DOHH2 (cell line): ENCODE measurements around the gene RRM1.

Source experiments
- H3F3A ChIP-seq: fragments of 200-600 bp; sonication (generic), shearing (Covaris generic); 2 replicates; pipeline ENCODE4 v1.6.0; 2016; ENCODE audit warnings: antibody characterized with exemption, mild to moderate bottlenecking; ENCODE audit not compliant: control insufficient read depth, insufficient read depth
- H3K27ac ChIP-seq: fragments of 200-600 bp; sonication (generic); 2 replicates; pipeline ENCODE4 v1.5.1; 2014; ENCODE audit warnings: low read depth, mild to moderate bottlenecking, low read length, moderate library complexity
- H3K27me3 ChIP-seq: fragments of 200-600 bp; sonication (generic); 2 replicates; pipeline ENCODE4 v1.6.1; 2014; ENCODE audit warnings: mild to moderate bottlenecking, low read length, mixed read lengths; ENCODE audit not compliant: control insufficient read depth
- H3K36me3 ChIP-seq: fragments of 200-600 bp; sonication (generic); 2 replicates; pipeline ENCODE4 v1.6.1; 2014; ENCODE audit warnings: mild to moderate bottlenecking, low read length, moderate library complexity, mixed read lengths; ENCODE audit not compliant: control insufficient read depth
- H3K4me1 ChIP-seq: fragments of 200-600 bp; sonication (generic); 2 replicates; pipeline ENCODE4 v1.6.1; 2014; ENCODE audit warnings: mild to moderate bottlenecking, low read length, mixed read lengths; ENCODE audit not compliant: control insufficient read depth
- H3K4me2 ChIP-seq: fragments of 200-600 bp; sonication (generic); 2 replicates; pipeline ENCODE4 v1.6.0; 2014; ENCODE audit warnings: mild to moderate bottlenecking, low read length, moderate library complexity
- H3K4me3 ChIP-seq: fragments of 200-600 bp; sonication (generic); 2 replicates; pipeline ENCODE4 v1.5.1; 2014; ENCODE audit warnings: mild to moderate bottlenecking, low read length, mixed read lengths
- H3K79me2 ChIP-seq: fragments of 200-600 bp; sonication (generic); 2 replicates; pipeline ENCODE4 v1.6.1; 2014; ENCODE audit warnings: mild to moderate bottlenecking, low read length, mixed read lengths; ENCODE audit not compliant: control insufficient read depth
- H3K9me2 ChIP-seq: fragments of 200-600 bp; sonication (generic); replicated peaks from 2 replicates; pipeline ENCODE4 v1.6.1; 2014; ENCODE audit warnings: mild to moderate bottlenecking, low read length, mixed read lengths; ENCODE audit not compliant: control insufficient read depth
- H3K9me3 ChIP-seq: fragments of 200-600 bp; sonication (generic); 2 replicates; pipeline ENCODE4 v1.6.1; 2014; ENCODE audit warnings: antibody characterized with exemption, low read length, mixed read lengths; ENCODE audit not compliant: control insufficient read depth, insufficient read depth
- H4K20me1 ChIP-seq: fragments of 200-600 bp; sonication (generic); 2 replicates; pipeline ENCODE4 v1.6.0; 2014; ENCODE audit warnings: low read depth, mild to moderate bottlenecking, antibody characterized with exemption, low read length, moderate library complexity; ENCODE audit not compliant: control insufficient read depth, insufficient read depth
- EZH2phosphoT487 ChIP-seq: fragments of 200-600 bp; sonication (generic); IDR thresholded peaks from 2 replicates; pipeline ENCODE4 v1.6.1; 2017; ENCODE audit warnings: borderline replicate concordance, mild to moderate bottlenecking, antibody characterized with exemption, low read length, moderate library complexity, mixed read lengths
- TF ChIP-seq, protein P1 (sequence below): fragments of 200-600 bp; sonication (generic); IDR thresholded peaks from one replicate; pipeline ENCODE4 v1.5.1; 2014; ENCODE audit warnings: antibody characterized with exemption, mild to moderate bottlenecking, low read depth, low read length; ENCODE audit not compliant: poor library complexity, severe bottlenecking

RRM1 gene

DNA sequence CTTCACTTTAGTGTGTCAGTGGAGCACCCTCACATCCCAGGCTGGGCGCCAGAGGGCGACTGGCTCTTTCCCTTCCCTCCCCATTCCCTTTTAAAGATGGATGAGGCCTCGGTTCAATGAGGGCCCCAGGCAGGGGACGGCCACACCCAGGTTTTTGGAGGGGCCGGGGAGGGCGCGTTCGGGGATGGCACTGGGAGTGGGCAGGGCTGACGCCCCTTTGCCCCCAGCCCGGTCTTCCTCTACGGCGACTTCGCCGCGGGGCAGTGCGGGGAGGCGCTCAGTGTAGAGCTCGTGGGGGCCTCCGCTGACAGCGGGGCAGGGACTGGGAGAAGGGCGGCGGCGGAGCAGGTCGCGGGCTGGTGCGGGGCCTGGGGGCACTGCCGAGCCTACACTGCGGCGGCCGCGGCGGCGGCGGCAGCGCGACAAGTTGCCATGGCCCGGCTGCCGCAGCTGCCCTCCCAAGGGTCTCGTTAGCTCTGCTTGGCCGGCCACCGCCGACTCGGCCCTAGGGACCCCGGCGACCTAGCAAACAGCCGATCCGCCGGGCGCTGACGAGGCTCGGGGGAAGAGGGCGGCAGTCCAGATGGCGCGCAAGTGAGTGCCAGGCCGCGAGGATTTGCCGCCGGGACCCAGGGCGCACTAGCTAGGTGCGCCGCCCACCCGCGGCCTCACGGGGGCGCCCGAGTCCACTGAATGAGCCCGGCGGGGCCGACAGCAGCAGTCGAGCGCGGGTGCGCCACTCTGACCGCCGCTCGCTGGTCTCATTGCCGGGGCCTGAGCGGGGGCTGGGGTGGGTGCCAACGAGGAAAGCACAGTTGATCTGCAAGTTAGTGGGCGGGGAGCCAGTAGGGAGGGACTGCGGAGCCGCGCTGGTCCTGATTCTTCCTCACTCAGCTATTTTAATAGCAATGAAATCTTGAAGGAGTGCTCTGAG lies 92.7 kb downstream of the RRM1 start:
- Histone ChIP-seq H3K4me2 (peak overlapping the region; percentile 90), H3K79me2 (no peaks in the 10 kb centered on the region), H3K4me3 (peak overlapping the region; percentile 71), H3K9me3 (no peaks in the 10 kb centered on the region), H3F3A (no peaks in the 10 kb centered on the region), H4K20me1 (no peaks in the 10 kb centered on the region), H3K9me2 (no peaks in the 10 kb centered on the region), H3K4me1 (peaks cover 5% of the 10 kb centered on the region), H3K27ac (no peak overlapping the region), H3K27me3 (peaks cover 9% of the 10 kb centered on the region), H3K36me3 (no peaks in the 10 kb centered on the region)
- TF ChIP-seq, protein P1, sequence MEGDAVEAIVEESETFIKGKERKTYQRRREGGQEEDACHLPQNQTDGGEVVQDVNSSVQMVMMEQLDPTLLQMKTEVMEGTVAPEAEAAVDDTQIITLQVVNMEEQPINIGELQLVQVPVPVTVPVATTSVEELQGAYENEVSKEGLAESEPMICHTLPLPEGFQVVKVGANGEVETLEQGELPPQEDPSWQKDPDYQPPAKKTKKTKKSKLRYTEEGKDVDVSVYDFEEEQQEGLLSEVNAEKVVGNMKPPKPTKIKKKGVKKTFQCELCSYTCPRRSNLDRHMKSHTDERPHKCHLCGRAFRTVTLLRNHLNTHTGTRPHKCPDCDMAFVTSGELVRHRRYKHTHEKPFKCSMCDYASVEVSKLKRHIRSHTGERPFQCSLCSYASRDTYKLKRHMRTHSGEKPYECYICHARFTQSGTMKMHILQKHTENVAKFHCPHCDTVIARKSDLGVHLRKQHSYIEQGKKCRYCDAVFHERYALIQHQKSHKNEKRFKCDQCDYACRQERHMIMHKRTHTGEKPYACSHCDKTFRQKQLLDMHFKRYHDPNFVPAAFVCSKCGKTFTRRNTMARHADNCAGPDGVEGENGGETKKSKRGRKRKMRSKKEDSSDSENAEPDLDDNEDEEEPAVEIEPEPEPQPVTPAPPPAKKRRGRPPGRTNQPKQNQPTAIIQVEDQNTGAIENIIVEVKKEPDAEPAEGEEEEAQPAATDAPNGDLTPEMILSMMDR = peak; percentile 86
- no peak for TF ChIP-seq EZH2phosphoT487
